CD4-positive, alpha-beta T cell treated with Interleukin-6 for 4 hours (primary cell): ENCODE measurements around the gene FBXW7.
A peak's percentile ranks its signal among the peaks of the same experiment; 100 is the strongest.

Source experiments
- DNase-seq: peaks from one replicate; pipeline ENCODE4 v3.0.0-alpha.2; 2020; ENCODE audit warnings: mixed read lengths

FBXW7 gene

DNA sequence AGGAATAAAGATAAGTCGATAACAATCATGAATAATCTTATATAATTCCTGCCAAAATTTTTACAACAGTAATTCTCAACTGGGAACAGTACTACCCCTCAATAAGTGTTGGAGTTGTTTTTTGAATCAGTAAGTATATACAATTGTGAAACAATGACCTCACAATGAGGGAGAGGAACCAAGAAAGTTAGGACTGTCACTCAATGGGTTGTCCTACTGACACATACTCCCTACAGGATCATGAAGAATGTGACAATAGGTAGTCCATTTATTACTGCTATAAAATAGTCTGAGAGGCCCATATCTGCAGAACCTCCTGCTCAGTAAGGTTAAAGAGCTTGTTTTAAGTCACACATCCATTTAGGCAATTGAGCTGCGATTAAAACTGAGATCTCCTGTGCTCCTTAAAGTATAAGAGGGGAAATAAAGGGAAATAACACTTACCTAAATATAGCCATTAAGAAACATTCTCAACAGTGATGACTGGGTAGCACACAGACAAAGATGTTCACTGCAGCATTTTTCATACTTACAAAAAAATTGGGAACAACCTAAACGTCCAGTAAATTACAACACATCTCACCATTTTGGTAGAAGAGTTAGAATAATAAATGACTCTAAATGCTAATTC lies 26.2 kb downstream of the FBXW7 start:
- no peak for DNase-seq

DNA sequence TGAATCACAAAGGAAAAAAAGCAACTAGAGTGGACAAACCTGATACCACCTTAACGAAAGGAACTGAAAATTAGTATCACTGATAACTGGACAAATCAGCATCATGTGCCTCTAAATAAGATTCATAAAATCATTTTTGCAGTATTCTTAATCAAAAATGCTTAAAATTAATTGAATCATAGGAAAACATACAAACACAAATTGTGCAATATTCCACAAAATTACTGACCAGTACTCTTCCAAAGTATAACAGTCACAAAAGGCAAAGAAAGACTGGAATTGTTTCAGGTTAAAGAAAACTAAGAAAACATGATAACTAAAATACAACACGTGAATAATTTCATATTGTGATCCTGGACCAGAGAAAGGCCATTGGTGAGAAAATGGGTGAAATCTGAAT lies 27.1 kb downstream of the FBXW7 start:
- no peak for DNase-seq

DNA sequence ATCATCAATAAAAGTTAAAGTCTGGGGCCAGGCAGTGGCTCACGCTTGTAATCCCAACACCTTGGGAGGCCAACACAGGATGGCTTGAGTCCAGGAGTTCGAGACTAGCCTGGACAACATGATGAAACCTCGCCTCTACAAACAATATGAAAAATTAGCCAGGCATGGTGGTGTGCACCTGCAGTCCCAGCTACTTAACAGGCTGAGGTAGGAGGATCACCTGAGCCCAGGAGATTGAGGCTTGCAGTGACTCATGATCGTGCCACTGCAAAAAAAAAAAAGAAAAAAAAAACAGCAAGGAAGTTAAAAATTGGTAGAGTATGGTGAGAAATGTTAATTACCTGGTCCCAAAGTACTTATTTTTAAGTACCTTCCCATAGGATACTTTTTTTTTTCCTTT lies 27.5 kb downstream of the FBXW7 start:
- DNase-seq: peak; percentile 13

DNA sequence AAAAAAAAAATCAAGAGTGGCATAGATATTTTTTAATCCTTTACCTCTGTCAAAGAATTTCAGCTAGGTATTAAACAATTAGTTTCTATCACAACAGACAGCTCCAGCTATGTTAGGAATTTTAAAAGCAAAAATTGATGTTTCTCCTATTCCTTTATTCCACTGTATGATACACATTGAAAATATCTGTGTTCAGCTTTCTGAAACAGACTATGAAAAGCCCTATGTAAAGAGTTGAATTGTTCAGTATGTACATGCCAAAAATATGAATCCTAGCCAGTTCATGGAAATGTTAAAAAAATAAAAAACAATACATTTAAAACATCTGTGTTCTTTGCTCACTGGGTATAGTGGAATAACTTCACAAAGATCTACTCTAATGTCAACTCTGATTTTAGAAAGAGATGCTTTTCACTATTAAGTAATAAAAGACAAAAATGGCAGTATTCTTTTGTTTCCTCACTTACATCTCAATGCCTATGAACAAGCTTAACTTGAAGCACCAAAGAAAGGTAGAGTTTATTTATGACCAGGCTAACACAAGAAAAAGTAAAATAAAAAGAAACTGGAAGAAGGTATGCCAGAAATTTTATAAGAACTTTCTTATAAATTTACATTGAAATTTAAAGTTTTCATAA lies 32.1 kb downstream of the FBXW7 start:
- no peak for DNase-seq

DNA sequence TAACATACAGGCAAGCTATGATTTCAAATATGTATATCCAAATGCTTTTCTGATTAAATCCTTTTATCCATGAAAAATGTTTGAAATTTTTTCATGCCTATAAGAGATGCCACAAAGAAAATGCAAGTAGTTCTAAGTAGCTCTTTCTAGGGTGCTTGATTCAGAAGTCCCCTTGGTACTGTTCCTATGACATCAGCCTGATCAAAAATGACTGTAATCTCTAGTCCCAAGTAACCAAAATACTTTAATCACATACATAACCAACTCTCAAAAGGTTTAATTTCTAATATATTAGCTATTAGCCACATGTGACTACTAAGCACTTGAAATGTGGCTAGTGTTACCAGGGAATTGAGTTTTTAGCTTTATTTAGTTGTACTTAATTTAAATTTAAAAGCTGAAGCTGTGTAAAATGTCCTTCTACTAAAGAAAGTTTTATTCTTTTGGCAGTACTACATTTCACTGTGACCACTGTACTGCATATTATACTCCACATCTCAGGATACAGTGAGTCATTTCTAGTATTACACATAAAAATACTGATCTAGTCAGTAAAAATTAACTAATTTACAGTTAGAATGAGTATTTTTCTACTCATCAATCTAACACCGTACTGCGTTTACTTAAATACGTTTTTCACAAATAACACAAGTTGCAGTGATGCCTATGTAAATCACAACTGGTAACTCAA lies 33.9 kb downstream of the FBXW7 start:
- DNase-seq: no peak

DNA sequence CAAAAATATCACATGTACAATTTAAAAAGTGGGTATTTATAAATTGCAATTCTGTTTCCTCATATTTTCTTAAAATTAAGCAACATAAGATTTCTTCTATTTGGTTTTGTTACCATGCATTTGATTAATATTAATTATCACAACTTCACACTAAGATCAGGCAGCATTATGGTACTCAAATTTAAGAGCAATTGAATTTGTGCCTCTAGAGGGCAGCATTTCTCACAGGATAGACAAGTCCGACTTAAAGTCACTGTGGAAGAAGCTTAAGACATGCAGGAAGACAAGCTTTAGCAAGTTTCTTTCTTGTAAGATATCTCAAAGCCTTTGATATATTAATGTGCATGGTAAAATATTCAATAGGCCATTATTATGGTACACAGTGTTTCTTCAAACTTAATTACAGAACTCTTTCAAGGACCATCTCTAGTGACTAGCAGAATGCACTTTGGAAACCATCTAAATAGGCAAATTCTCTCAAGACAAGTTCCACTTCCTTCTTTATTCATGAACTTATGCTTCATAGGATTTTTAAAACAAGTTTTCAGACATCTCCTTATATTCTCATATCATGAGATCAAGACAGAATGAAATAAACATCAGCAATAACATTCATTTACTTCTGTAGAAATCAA lies 35.0 kb downstream of the FBXW7 start:
- peak; percentile 75 for DNase-seq

DNA sequence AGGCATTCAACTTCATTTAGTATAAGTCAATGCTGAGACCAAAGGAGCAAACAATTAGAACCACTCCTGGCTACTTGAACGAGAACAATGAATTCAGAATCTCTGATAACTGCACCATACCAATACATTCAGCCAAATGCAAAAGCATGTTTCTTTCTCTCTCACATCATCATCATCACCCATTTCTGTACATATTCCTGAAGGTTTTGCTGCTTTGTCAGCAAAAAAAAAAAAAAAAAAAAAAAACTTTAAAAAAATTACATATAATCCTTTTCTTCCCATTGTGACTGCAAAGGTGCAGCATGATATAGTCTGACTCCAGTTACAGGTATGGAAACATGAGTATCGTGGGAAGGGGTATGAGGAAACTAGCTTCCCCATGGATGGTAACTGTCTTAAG lies 35.6 kb downstream of the FBXW7 start:
- no peak for DNase-seq

DNA sequence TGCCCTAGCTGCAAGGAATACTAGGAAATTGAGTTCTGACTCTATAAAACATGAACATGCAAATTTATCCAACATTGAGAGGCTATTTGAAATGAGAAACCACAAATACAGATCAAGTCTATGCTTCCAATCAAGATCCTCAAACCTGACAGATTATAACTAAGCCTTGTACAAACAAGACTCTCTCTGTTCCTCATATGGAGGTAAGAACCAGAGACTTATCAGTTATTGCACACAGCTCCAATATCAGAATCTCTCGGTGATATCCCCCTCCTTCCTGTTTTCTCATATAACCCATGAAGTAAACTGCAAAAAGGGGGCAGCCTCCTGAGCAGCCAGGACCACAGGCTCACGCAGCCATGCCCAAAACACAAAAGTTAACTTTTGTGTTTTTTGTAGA lies 36.5 kb downstream of the FBXW7 start:
- no peak for DNase-seq

DNA sequence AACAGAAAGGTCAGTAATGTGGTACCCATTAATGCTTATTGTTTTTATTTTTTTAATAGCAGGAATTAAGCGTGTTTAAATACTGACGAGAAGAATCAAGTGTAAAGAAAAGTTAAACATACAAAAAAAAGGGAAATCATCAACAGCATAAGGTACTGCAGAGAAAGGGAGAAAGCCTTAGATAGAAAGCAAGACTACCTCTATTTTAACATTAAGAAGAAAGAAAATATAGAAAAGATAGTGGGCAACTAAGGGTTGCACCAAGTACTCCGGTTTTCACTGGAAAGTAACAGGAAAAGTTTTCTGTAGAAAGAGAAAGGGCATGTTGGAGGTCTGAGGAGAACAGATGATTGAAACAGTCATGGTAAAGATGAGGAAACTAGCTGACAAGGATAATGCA lies 41.9 kb downstream of the FBXW7 start:
- no peak for DNase-seq

DNA sequence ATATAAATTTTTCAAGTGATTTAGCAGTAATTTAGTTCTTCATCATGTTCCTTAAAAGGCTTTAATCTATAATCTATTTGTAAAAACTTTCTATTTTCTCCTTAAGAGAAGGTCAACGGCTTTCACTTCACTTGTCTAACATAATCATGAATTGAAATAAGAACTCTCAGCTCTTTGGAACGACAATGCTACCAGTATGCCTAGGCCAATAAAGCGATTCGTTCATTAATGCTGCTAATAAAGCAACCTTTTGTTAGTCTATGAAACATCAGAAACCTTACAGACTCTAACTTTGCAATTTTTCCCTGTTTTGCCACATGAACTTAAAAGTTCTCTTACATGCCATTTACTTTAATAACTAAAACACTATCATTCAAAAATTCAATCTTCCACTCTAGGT lies 47.6 kb downstream of the FBXW7 start:
- no peak for DNase-seq

DNA sequence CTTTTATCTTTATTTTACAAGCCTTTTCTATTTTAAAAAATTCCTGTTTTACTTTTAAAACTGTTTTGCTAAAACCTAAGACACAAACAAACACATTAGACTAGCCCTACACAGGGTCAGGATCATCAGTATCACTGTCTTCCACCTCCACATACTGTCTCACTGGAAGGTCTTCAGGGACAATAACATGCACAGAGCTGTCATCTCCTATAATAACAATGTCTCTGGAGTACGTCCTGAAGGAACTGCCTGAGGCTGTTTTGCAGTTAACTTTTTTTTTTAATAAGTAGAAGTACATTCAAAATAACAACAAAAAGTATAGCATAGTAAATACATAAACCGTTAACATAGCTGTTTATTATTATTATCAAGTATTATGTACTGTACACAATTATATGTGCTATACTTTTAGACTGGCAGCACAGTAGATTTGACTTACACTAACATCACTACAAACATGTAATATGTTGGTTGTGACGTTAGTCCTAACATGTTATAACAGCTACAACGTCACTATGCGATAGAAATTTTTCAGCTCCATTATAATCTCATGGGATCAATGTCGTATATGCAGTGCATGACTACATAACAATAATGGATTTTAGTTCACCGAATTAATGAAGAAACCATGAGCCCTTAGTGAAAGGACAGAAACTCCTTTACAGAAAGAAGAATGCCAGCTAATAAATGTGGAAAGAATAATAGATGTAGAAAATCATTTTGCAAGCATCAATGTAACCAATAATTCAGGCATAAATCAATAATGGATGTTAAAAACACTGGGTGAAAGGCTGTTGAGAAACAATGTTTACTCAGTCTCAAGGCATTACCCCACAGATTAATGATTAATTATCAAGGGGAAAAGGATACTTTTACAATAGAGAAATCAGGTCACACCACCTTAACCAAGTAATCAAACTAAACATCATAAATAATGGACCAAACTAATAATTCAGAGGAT lies 49.2 kb downstream of the FBXW7 start:
- DNase-seq: no peak

DNA sequence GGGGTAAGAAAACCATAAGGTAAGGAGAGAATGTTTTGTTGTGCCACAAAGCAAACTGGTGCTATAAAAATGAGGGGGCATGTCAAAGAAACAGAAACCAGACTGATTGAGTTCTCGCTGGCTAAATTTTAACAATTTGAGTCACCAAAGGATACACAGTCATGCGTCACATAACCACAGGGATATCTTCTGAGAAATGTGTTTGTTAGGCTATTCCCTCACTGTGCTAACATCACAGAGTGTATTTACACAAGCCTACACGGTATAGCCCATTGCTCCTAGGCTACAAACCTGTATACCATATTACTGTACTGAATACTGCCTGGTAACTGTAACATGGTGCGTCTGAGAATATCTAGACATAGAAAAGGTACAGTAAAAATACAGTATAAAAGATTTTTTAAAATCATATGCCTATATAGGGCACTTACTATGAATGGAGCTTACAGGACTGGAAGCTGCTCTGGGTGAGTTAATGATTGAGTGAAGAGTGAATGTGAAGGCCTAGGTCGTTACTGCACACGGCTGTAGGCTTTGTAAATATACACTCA lies 50.1 kb downstream of the FBXW7 start:
- peak; percentile 23 for DNase-seq

DNA sequence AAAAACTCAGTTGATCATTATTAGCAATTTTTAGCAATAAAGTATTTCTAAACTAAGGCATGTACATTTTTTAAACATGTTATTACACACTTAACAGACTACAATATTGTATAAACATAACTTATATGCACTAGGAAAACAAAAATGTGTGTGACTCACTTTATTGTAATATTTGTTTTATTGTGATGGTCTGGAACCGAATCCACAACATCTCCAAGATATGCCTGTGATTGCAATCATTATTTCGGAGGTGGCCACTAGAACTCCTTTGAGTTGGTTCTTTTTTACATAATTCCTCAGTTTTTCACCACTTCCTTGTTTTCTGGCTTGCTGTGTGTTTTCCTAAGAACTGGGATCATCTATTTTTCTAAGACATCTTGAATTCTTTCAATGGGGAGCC lies 53.7 kb downstream of the FBXW7 start:
- no peak for DNase-seq

DNA sequence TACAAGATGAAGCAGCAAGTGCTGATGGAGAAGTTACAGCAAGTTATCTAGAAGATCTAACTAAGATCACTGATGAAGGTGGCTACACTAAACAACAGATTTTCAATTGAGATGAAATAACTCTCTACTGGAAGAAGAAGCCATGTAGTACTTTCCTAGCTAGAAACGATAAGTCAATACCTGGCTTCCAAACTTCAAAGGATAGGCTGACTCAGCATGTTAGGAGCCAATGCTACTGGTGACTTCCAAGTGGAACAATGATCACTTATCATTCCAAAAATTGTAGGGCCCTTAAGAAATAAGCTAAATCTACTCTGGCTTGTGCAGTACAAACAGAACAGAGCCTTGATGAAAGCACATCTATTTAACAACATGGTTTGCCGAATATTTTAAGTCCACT lies 55.0 kb downstream of the FBXW7 start:
- DNase-seq: no peak

DNA sequence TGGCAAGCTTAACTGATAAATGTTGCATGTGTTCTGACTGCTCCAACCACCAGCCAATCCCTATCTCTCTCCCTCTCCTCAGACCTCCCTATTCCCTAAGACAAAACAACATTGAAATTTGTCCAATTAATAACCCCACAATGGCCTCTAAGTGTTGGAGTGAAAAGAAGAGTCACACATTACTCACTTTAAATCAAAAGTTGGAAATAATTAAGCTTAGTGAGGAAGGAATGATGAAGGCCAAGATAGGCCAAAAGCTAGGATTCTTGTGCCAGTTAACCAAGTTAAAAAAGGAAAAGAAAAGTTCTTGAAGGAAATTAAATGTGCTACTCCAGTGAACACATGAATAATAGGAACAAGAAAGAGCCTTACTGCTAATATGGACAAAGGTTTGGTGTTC lies 55.6 kb downstream of the FBXW7 start:
- no peak for DNase-seq

DNA sequence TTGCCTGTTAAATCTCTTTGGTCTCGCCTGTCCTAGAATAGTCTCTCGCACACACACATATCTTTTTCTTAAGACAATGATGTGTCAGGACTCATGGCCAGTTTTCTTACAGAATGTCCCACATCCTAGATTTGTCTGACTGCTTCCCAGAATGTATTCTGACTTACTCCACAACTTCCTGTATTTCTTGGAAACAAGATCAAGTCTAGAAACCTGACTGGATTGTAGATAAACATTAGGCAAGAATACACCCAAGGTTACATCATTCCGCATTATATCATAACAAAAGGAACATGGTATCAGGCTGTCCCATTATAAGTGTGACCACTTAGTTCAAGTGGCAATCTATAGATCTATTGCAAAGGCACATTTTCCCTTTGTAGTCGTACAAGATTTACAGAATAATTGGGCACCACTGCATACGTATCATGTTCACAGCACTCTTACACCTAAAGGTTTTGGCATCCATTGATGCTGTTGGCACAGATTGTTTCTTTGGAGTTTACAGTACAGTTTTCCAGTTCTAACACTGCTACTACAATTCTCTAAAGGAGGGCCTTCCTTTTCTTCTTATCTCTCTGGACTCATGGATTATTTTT lies 56.4 kb downstream of the FBXW7 start:
- DNase-seq: no peak

DNA sequence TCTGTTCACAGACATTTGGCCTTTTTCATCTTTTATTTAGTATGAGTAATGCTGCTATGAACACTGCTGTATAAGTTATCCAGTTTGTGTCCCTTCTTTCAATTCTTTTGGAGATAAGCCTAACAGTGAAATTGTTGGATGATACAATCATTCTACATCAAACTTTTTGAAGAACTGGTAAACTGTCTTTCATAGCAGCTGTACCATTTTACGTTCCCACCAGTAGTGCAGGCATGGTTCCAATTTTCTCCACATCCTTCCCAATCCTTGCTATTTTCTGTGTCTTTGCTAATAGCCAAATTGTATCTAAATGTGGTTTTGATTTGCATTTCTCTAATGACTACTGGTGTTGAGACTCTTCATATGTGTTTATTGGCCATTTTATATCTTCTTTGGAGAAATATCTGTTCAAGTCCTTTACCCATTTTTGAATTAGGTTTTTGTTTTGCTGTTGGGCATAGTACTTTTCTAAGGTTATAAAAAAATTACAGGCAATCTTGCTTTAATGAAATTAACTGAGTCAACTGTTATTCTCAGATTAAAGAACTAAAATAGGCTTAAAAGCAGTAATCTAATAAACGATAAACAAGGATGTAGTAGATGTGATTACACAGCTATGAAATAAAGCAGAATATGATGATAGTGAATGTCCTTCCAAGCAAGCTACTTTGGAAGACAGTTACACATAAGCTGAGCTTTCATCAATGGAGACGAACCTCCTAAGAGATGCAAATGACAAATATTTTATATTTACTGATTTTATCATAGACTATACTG lies 57.2 kb downstream of the FBXW7 start:
- no peak for DNase-seq

DNA sequence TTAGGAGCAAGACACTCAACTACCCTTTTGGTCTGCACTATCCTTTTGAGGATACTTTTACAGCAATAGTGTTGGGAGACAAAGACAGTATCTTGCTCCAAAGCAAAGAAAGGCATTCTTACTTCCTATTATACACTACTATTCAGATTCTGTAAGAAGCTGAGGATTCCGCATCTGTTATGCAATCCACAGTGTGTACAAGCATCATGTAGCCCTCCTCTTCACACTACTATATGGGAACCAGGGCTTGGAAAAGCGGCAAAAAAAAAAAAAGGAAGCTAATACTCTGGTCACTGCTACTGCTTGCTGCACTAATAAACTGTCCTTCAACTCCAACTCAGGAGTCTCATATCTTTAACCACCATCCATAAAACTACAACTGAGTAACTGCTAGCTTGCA lies 59.1 kb downstream of the FBXW7 start:
- DNase-seq: no peak

DNA sequence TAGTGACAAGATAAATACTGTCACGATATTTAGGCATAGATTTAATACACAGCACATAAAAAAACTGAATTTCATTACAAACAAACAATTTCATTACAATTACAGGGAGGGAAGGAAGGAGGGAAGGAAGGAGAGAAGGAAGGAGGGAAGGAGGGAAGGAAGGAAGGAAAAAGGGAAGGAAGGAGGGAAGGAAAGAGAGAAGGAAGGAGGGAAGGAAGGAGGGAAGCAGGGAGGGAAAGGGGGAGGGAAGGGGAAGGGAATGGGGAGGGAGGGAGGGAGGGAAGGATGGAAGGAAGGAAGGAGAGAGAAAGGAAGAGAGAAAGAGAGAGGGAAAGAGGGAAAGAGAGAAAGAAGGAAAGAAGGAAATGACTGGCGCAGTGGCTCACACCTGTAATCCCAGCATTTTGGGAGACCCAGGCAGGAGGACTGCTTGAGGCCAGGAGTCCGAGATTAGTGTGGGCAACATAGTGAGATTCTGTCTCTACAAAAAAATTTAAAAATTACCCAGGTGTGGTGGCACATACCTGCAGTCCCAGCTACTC lies 64.6 kb downstream of the FBXW7 start:
- DNase-seq: no peak

DNA sequence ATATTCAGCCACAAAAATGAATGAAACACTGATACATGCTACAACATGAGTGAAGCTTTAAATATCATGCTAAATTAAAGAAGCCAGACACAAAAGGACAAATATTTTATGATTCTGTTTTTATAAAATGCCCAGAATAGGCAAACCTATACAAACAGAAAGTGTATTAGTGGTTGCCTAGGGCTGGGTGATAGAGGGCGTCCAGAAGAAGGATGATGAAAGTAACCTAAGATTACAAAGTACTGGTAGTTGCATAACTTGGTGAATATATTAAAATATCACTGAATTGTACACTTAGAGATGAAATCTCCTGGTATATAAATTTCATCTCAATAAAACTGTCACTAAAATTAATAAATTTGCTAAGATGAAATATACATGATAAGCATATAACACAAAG lies 67.5 kb downstream of the FBXW7 start:
- no peak for DNase-seq

DNA sequence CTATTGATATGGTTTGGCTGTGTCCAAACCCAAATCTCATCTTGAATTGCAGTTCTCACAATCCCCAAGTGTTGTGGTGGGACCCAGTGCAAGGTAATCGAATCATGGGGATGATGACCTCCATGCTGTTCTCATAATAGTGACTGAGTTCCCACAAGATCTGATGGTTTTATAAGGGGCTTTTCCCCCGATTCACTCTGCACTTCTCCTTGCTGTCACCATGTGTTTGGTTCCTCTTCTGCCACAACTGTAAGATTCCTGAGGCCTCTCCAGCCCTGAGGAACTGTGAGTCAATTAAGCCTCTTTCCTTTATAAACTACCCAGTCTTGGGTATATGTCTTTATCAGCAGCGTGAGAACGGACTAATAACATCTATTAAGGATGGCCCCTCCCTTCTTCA lies 68.8 kb downstream of the FBXW7 start:
- DNase-seq: no peak
